Activated T-helper 2 cell treated with anti-CD3 and anti-CD28 coated beads, Interferon-gamma antibody, Interleukin-2, Interleukin-4, amounts not matched to agents 10 μg/mL and 5 μg/mL and 100 μg/mL, durations not matched to agents 14 hours and 24 hours and 36 hours (primary cell): ENCODE measurements around the gene CDC25C. TPM values are rescaled to one million over a fixed set of nuclear protein-coding genes. Genes with fewer than 3 reads are reported as not detected.
"Not testable (repeated sequence)": the region's sequence is repeated elsewhere in the genome, so short reads cannot be mapped to it uniquely, and the experiment has no call there.

ENCODE experiments used
- DNase-seq: peaks from one replicate; pipeline ENCODE4 v3.0.0; 2021; ENCODE audit warnings: low spot score
- H3K27ac Mint-ChIP-seq: one replicate; pipeline ENCODE4 v1.8.0; 2021; ENCODE audit warnings: mixed read lengths
- H3K27me3 Mint-ChIP-seq: one replicate; pipeline ENCODE4 v1.8.0; 2021; ENCODE audit warnings: low read depth, mixed read lengths
- H3K36me3 Mint-ChIP-seq: one replicate; pipeline ENCODE4 v1.8.0; 2021; ENCODE audit warnings: low read depth, mixed read lengths
- H3K4me1 Mint-ChIP-seq: one replicate; pipeline ENCODE4 v1.8.0; 2021; ENCODE audit warnings: low read depth, mixed read lengths
- H3K4me3 Mint-ChIP-seq: one replicate; pipeline ENCODE4 v1.8.0; 2021; ENCODE audit warnings: low read depth, mild to moderate bottlenecking, moderate library complexity, mixed read lengths
- H3K9me3 Mint-ChIP-seq: one replicate; pipeline ENCODE4 v1.8.0; 2021; ENCODE audit warnings: mixed read lengths
- intact Hi-C: fragments of 100-400 bp; cut with micrococcal nuclease; formaldehyde crosslinking; loops from one replicate; pipeline ENCODE4 v1.15.1; 2023
- total RNA-seq: library from RNA; stranded (reverse); gene quantifications from 2 replicates; pipeline ENCODE4 v1.2.3, GENCODE V29; 2022

Gene CDC25C
- total RNA-seq, 1 donor from 2014 or later: 8.4 TPM

DNA sequence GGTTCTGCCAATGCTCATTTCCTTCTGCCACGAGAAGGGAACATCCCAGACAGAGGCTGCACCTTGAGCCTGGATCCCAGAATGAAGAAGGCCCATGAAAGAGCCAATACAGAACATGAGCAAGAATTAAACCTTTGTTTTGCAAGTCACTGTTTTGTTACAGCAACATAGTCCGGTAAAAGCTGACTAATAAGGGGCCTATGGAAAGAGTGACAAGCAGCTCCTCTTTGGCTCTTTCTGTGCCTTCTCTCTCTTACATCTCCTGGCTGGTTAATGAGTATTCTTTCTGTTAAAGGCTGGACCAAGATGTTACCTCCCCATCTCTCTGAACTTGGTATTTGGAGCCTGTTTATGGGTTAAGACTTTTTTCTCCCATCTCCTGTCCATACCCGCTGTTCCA, 68.0 kb downstream of the CDC25C start:
- no peak for DNase-seq
- Mint-ChIP-seq H3K27ac (no peak overlapping the region), H3K4me3 (no peak overlapping the region), H3K9me3 (no peaks in the 10 kb centered on the region), H3K27me3 (peaks cover 3% of the 10 kb centered on the region), H3K36me3 (no peaks in the 10 kb centered on the region), H3K4me1 (no peaks in the 10 kb centered on the region)
- intact Hi-C loops: no loop called here

- Mint-ChIP-seq H3K36me3 (no peaks in the 10 kb centered on the region), H3K27me3 (peaks cover 4% of the 10 kb centered on the region), H3K4me1 (no peaks in the 10 kb centered on the region), H3K4me3 (no peak overlapping the region), H3K9me3 (no peaks in the 10 kb centered on the region), H3K27ac (no peak overlapping the region)
- DNase-seq: no peak
- intact Hi-C loops: no loop called here
These were observed 72.8 kb downstream of the CDC25C start for GRCh38 chr5:138258704-138259292.

- Mint-ChIP-seq H3K27me3 (peaks cover 4% of the 10 kb centered on the region), H3K4me3 (no peak overlapping the region)
These were observed 74.0 kb downstream of the CDC25C start for GRCh38 chr5:138257583-138257982.

DNA sequence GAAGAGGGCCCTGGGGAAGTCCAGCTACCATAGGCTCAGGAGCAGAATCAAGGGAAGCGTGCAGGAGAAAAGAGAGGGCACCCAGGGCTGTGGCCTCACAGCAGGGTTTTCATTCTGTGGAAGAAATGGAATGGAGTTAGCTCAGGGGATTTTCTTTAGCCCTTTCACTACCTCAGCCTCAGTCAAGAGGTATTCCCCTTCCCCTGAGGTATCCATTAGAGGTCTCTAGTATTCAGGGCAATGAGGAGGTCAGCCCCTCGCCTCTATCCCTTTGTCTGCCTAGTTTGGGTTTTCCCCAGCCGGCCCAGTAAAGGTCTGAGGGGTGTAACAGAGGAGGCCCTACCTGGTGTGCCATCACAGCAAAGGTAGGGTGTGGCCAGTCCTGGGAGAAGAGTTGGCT, 78.7 kb downstream of the CDC25C start:
- Mint-ChIP-seq H3K4me3 (no peak overlapping the region), H3K9me3 (no peaks in the 10 kb centered on the region), H3K4me1 (no peaks in the 10 kb centered on the region), H3K36me3 (no peaks in the 10 kb centered on the region), H3K27me3 (peaks cover 4% of the 10 kb centered on the region), H3K27ac (no peak overlapping the region)
- DNase-seq: no peak
- intact Hi-C loops: no loop called here

More at GRCh38 chr5:138257583-138257982, 74.0 kb downstream of the CDC25C start:
- Mint-ChIP-seq H3K4me1 (no peaks in the 10 kb centered on the region), H3K36me3 (no peaks in the 10 kb centered on the region), H3K9me3 (no peaks in the 10 kb centered on the region), H3K27ac (no peak overlapping the region)
- DNase-seq: no peak
- intact Hi-C loops: no loop called here

GRCh38 chr5:138247800-138248199, 83.8 kb downstream of the CDC25C start:
- intact Hi-C loops: not testable (repeated sequence)

GRCh38 chr5:138246822-138247221, 84.8 kb downstream of the CDC25C start:
- Mint-ChIP-seq H3K27ac (no peak overlapping the region), H3K36me3 (no peaks in the 10 kb centered on the region), H3K4me3 (no peak overlapping the region), H3K27me3 (peaks cover 26% of the 10 kb centered on the region), H3K9me3 (no peaks in the 10 kb centered on the region), H3K4me1 (peaks cover 1% of the 10 kb centered on the region)
- intact Hi-C loops: no loop called here
- no peak for DNase-seq

More at GRCh38 chr5:138247800-138248199, 83.8 kb downstream of the CDC25C start:
- H3K4me3 Mint-ChIP-seq, H3K27ac Mint-ChIP-seq, H3K9me3 Mint-ChIP-seq, H3K4me1 Mint-ChIP-seq, DNase-seq, H3K36me3 Mint-ChIP-seq: not testable (repeated sequence)
- H3K27me3 Mint-ChIP-seq: peaks cover 21% of the 10 kb centered on the region

DNA sequence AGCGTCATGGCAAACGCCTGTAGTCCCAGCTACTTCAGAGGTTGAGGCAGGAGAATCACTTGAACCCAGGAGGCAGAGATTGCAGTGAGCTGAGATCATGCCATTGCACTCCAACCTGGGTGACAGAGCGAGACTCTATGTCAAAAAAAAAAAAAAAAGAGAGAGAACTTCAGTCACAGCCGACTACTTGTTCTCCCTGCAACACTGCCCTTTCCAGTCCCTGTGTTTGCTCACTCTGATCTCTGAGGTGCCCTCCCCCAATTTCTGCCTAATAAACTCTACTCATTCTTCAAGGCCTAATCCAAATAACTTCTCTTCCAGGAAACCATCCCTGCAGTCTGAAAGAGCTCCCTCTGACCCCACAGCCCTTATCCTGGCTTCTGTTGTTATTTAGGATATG, 85.3 kb downstream of the CDC25C start:
- H3K9me3 Mint-ChIP-seq: no peaks in the 10 kb centered on the region
- no peak overlapping the region for H3K27ac Mint-ChIP-seq

DNA sequence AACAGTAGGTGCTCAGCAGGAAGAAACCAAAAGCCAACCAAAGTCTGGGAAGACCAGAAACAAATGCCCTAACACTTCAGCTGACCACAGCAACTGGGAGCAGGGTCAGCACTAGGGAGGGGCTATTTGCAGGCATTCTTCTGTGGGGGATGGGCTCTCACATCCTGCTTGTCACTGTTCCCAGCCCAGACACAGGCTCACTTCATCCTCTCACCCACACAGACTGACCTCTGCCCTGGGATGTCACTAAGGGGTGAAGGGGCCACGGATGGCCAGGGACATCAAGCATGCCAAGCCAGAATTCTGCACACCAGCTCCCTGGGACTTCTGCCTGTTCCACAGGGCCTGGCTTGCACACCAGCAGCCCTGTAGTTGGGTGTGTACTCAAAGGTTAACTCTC, 85.9 kb downstream of the CDC25C start:
- intact Hi-C loops: no loop called here
- Mint-ChIP-seq H3K9me3 (no peaks in the 10 kb centered on the region), H3K27me3 (peaks cover 33% of the 10 kb centered on the region), H3K36me3 (no peaks in the 10 kb centered on the region), H3K4me1 (peaks cover 8% of the 10 kb centered on the region), H3K27ac (no peak overlapping the region), H3K4me3 (no peak overlapping the region)
- DNase-seq: no peak

More for the DNA sequence above, 85.3 kb downstream of the CDC25C start:
- Mint-ChIP-seq H3K36me3 (no peaks in the 10 kb centered on the region), H3K27me3 (peaks cover 27% of the 10 kb centered on the region), H3K4me1 (peaks cover 2% of the 10 kb centered on the region), H3K4me3 (no peak overlapping the region)
- no peak for DNase-seq
- intact Hi-C loops: no loop called here

GRCh38 chr5:138243794-138244193, 87.8 kb downstream of the CDC25C start:
- intact Hi-C loops: no loop called here
- no peaks in the 10 kb centered on the region for H3K36me3 Mint-ChIP-seq
- H3K9me3 Mint-ChIP-seq: no peaks in the 10 kb centered on the region
- no peak for DNase-seq
- H3K4me3 Mint-ChIP-seq: no peak overlapping the region
- no peak overlapping the region for H3K27ac Mint-ChIP-seq
- H3K4me1 Mint-ChIP-seq: peaks cover 11% of the 10 kb centered on the region
- peaks cover 44% of the 10 kb centered on the region for H3K27me3 Mint-ChIP-seq

GRCh38 chr5:138241688-138242571, 89.7 kb downstream of the CDC25C start:
- Mint-ChIP-seq H3K4me1 (peaks cover 11% of the 10 kb centered on the region), H3K27me3 (peaks cover 44% of the 10 kb centered on the region), H3K9me3 (no peaks in the 10 kb centered on the region), H3K27ac (no peak overlapping the region), H3K36me3 (no peaks in the 10 kb centered on the region), H3K4me3 (no peak overlapping the region)
- intact Hi-C loops: no loop called here
- DNase-seq: no peak

DNA sequence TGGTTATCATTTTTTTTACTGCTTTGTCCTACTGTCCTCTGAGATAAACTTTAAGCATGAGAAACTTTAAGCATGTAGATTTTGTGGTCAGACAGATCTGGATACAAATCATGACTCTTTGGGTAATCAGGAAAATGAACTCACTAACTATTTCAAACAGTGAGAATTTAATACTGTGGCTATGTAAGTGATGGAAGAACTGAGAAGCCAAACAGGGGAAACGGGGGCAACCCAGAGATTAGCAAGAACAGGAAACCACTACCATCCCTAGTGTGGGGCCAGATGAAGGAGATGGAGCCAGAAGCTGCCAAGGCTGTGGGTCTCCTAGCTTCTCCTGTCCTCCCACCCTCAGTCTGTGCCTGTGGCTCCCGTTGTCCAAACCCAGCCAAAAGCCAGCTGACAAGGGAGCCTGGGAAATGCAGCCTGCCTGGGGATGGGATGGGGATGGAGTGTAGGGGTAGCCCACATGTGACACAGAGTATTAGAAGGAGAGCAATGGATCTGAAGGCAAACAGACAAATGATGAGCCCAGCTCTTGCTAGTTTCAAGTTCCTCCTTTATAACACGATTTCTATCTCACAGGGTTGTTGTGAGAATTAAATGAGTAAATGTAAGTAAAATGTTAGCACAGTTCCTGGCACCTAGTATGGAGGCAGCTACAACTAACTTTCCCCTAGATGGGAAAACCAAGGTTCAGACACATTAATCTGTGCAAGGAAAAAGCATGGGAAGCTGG, 90.8 kb downstream of the CDC25C start:
- Mint-ChIP-seq H3K27me3 (peaks cover 43% of the 10 kb centered on the region), H3K9me3 (no peaks in the 10 kb centered on the region), H3K4me3 (no peak overlapping the region), H3K4me1 (peaks cover 11% of the 10 kb centered on the region), H3K27ac (no peak overlapping the region), H3K36me3 (no peaks in the 10 kb centered on the region)
- DNase-seq: no peak
- intact Hi-C loops: no loop called here

DNA sequence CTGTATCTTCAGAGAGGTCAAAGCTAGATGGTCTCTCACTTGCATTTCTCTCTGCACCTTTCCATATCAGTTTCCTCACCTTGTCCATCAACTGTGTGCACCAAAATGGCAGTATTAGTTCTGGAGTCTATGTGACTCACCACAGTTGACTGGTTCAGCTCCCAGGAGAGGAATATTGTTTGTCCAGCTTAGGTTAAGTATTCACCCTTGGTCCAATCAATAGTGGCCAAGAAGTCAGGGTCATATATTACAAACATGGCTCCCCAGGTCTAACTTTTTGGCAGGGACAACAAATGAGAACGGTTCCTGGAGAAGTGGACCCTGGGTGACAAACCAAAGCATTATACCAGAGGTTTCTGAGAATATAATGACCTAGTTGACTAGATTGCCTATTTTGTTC, 93.6 kb downstream of the CDC25C start:
- peaks cover 11% of the 10 kb centered on the region for H3K4me1 Mint-ChIP-seq
- H3K36me3 Mint-ChIP-seq: no peaks in the 10 kb centered on the region
- no peak overlapping the region for H3K4me3 Mint-ChIP-seq
- no peak overlapping the region for H3K27ac Mint-ChIP-seq
- no peaks in the 10 kb centered on the region for H3K9me3 Mint-ChIP-seq
- peaks cover 27% of the 10 kb centered on the region for H3K27me3 Mint-ChIP-seq
- DNase-seq: no peak
- intact Hi-C loops: no loop called here
